Psoas muscle (tissue), 8 donors: ENCODE results near the gene MED1. TPM values are rescaled to one million over a fixed set of nuclear protein-coding genes. Genes with fewer than 3 reads are reported as not detected.

Experiments used
- ATAC-seq, 4 donors: fragments of 200-7000 bp; cut with Tn5 transposase; one replicate each; pipeline ENCODE4 v1.9.1; 2020; ENCODE audit warnings: moderate library complexity in 3 of 4, mild to moderate bottlenecking in 2 of 4
- DNase-seq, 2 donors: peaks; one replicate each; pipeline ENCODE4 v3.0.0-alpha.2; 2020
- H3K27ac ChIP-seq: fragments of 200-600 bp; one replicate; pipeline ENCODE4 v1.8.0; 2022
- H3K27me3 ChIP-seq, 3 donors: fragments of 200-600 bp in 1 of 3; one replicate each; pipeline versions ENCODE4 v1.6.1 to v1.8.0; 2013 to 2022; ENCODE audit warnings: low read length in 2 of 3, mild to moderate bottlenecking in 2 of 3, moderate library complexity in 1 of 3; ENCODE audit not compliant: insufficient read depth in 3 of 3
- H3K36me3 ChIP-seq, 2 donors: fragments of 200-600 bp in 1 of 2; one replicate each; pipeline versions ENCODE4 v1.6.1 to v1.8.0; 2013 to 2022; ENCODE audit warnings: low read depth in 1 of 2, mild to moderate bottlenecking in 1 of 2, moderate library complexity in 1 of 2; ENCODE audit not compliant: insufficient read depth in 1 of 2
- H3K4me1 ChIP-seq: fragments of 200-600 bp; one replicate; pipeline ENCODE4 v1.8.0; 2022
- H3K4me3 ChIP-seq: fragments of 200-600 bp; one replicate; pipeline ENCODE4 v1.8.0; 2022; ENCODE audit warnings: mild to moderate bottlenecking
- H3K9me3 ChIP-seq: fragments of 200-600 bp; one replicate; pipeline ENCODE4 v1.8.0; 2022
- CTCF ChIP-seq: fragments of 200-600 bp; IDR thresholded peaks from one replicate; pipeline ENCODE4 v1.8.0; 2022; ENCODE audit warnings: antibody characterized with exemption
- WGBS, 3 donors: extraction: QIAGEN DNeasy Blood & Tissue Kit; methylation state at CpG; one replicate each; pipeline versions ENCODE4 v1.1.6 to v1.1.7; 2013; 5-methylcytosine and 5-hydroxymethylcytosine counted together
- intact Hi-C, 2 donors: fragments of 100-400 bp; cut with DNase I; formaldehyde crosslinking; loops; one replicate each; pipeline versions ENCODE4 v1.11.0 to v1.14.2; 2022
- polyA plus RNA-seq, 3 donors: library from polyadenylated mRNA; stranded (reverse); fragments of 200-250 nt; gene quantifications; one replicate each; pipeline ENCODE4 v1.2.3, GENCODE V29; 2013
- total RNA-seq, 4 donors: library from RNA; stranded (reverse); fragmentation: NEBNext Ultra II Directional in 2 of 4; extraction: Animal tissue kit (Norgen Biotek cat#: 25700) in 2 of 4; gene quantifications; one replicate each; pipeline versions ENCODE4 v1.2.1 to v1.2.4, GENCODE V29; 2021 to 2023
- donor health status: healthy with polysubstance abuse.
- donor health status: DM: no; HTN: no; CAD: no; lungs with moderate emphysema.
- donor health status: Bipolar disorder and iron deficiency.
- donor health status: healthy.
- donor health status: DM: yes; HTN: yes; CAD: no.
- donor health status: DM: no; HTN: no; CAD: no.
- donor health status: DM: no; HTN: no; CAD: no.
- donor health status: DM: yes; HTN: yes; CAD: no.

The MED1 gene
- total and polyA plus RNA-seq, 7 donors, result 6.2 to 28.5 (median 19.2) TPM

GRCh38 chr17:39365242-39365641, 85.8 kb downstream of the MED1 start:
- Histone ChIP-seq H3K27me3 (no peaks in the 10 kb centered on the region), H3K36me3 (no peaks in the 10 kb centered on the region), H3K4me1 (peaks cover 25% of the 10 kb centered on the region), H3K27ac (peak overlapping the region; percentile 8), H3K4me3 (no peak overlapping the region), H3K9me3 (no peaks in the 10 kb centered on the region)
- intact Hi-C loops, result no loop called here
- TF ChIP-seq CTCF, result no peak
- 42 to 63% (median 45%) methylated on average over 4 of the region's 4 CpGs for WGBS, 3 donors
- ATAC-seq, result peak in 2 of 4 donors; percentile 55 to 70
- no peak for DNase-seq

GRCh38 chr17:39364236-39365025, 86.6 kb downstream of the MED1 start:
- Histone ChIP-seq H3K27me3 (no peaks in the 10 kb centered on the region), H3K4me3 (no peak overlapping the region), H3K4me1 (peaks cover 33% of the 10 kb centered on the region), H3K9me3 (no peaks in the 10 kb centered on the region), H3K36me3 (no peaks in the 10 kb centered on the region), H3K27ac (no peak overlapping the region)
- ATAC-seq (peak in 1 of 4 donors; percentile 35), DNase-seq (no peak)
- intact Hi-C loops, result no loop called here
- TF ChIP-seq CTCF, result no peak
- WGBS, 3 donors, result 85 to 87% (median 86%) methylated on average over 8 of the region's 8 CpGs

- no peak overlapping the region for H3K4me3 ChIP-seq
- peaks cover 36% of the 10 kb centered on the region for H3K4me1 ChIP-seq
- H3K9me3 ChIP-seq, result no peaks in the 10 kb centered on the region
- DNase-seq, result no peak
- TF ChIP-seq CTCF, result no peak
- H3K36me3 ChIP-seq, result no peaks in the 10 kb centered on the region
- no peak for ATAC-seq
- intact Hi-C loops, result no loop called here
- H3K27me3 ChIP-seq, result no peaks in the 10 kb centered on the region
- H3K27ac ChIP-seq, result no peak overlapping the region
- 88 to 96% (median 96%) methylated on average over 1 of the region's 1 CpG for WGBS, 3 donors
Measured at GRCh38 chr17:39361064-39361463, 90.0 kb downstream of the MED1 start.

GRCh38 chr17:39360537-39360936, 90.5 kb downstream of the MED1 start:
- peaks cover 31% of the 10 kb centered on the region for H3K4me1 ChIP-seq
- peak in 3 of 4 donors; percentile 51 to 64 (median 54) for ATAC-seq
- no peak for TF ChIP-seq CTCF
- no peaks in the 10 kb centered on the region for H3K9me3 ChIP-seq
- 50 to 75% (median 61%) methylated on average over 3 of the region's 3 CpGs for WGBS, 3 donors
- intact Hi-C loops, result no loop called here
- DNase-seq, result no peak
- H3K36me3 ChIP-seq, result no peaks in the 10 kb centered on the region
- H3K27me3 ChIP-seq, result no peaks in the 10 kb centered on the region
- no peak overlapping the region for H3K27ac ChIP-seq
- no peak overlapping the region for H3K4me3 ChIP-seq
